GM21381 (cell line): Measurements from ENCODE around the gene FILIP1L.
"Not testable (repeated sequence)": the region's sequence is repeated elsewhere in the genome, so short reads cannot be mapped to it uniquely, and the experiment has no call there.

Experiments used
- ATAC-seq: cut with Tn5 transposase; IDR thresholded peaks from one replicate; pipeline ENCODE4 v1.9.1; 2021; ENCODE audit warnings: mild to moderate bottlenecking, moderate library complexity; ENCODE audit not compliant: unreplicated experiment

The FILIP1L gene

GRCh38 chr3:100075851-100076730 is 38.2 kb downstream of the FILIP1L start:
- ATAC-seq = no peak

GRCh38 chr3:100075196-100075595 is 39.1 kb downstream of the FILIP1L start:
- ATAC-seq = no peak

- ATAC-seq = peak; percentile 41
Observed at GRCh38 chr3:100073714-100074307, 40.5 kb downstream of the FILIP1L start.

- no peak for ATAC-seq
Observed at GRCh38 chr3:100073049-100073713, 41.1 kb downstream of the FILIP1L start.

GRCh38 chr3:100072326-100073048 is 41.8 kb downstream of the FILIP1L start:
- no peak for ATAC-seq

GRCh38 chr3:100069472-100069871 is 44.8 kb downstream of the FILIP1L start:
- no peak for ATAC-seq

GRCh38 chr3:100068826-100069225 is 45.5 kb downstream of the FILIP1L start:
- peak; percentile 55 for ATAC-seq

GRCh38 chr3:100067589-100067988 is 46.7 kb downstream of the FILIP1L start:
- ATAC-seq = no peak

GRCh38 chr3:100063929-100064461 is 50.3 kb downstream of the FILIP1L start:
- no peak for ATAC-seq

- ATAC-seq = no peak
Observed at GRCh38 chr3:100062665-100063064, 51.6 kb downstream of the FILIP1L start.

- ATAC-seq = peak; percentile 87
Observed at GRCh38 chr3:100060685-100061484, 53.4 kb downstream of the FILIP1L start.

GRCh38 chr3:100059472-100059871 is 54.8 kb downstream of the FILIP1L start:
- no peak for ATAC-seq

- no peak for ATAC-seq
Observed at GRCh38 chr3:100057716-100058575, 56.4 kb downstream of the FILIP1L start.

- no peak for ATAC-seq
Observed at GRCh38 chr3:100053951-100054620, 60.2 kb downstream of the FILIP1L start.

- not testable (repeated sequence) for ATAC-seq
Observed at GRCh38 chr3:100051513-100051912, 62.8 kb downstream of the FILIP1L start.

GRCh38 chr3:100048248-100048647 is 66.1 kb downstream of the FILIP1L start:
- ATAC-seq = no peak

- peak; percentile 76 for ATAC-seq
Observed at GRCh38 chr3:100047455-100048141, 66.7 kb downstream of the FILIP1L start.

GRCh38 chr3:100046986-100047385 is 67.3 kb downstream of the FILIP1L start:
- no peak for ATAC-seq
